ENCODE data around the gene FAM131C. TPM values are rescaled to one million over a fixed set of nuclear protein-coding genes. Genes with fewer than 3 reads are reported as not detected.
"Not testable (repeated sequence)": the region's sequence is repeated elsewhere in the genome, so short reads cannot be mapped to it uniquely, and the experiment has no call there.

Gene FAM131C
- polyA plus RNA-seq, 4 donors: 0.21 to 1.6 (median 0.45) TPM; not detected in 1

- FAIRE-seq (no peak), DNase-seq (peak in 1 of 2 donors; percentile 72)
- peaks cover 0 to 10% (median 0%) of the 10 kb centered on the region in 3 donors for H3K4me1 ChIP-seq (ENCODE audit: control insufficient read depth in 3 of 3, insufficient read depth in 2 of 3, low read depth in 1 of 3, low read length in 2 of 3)
- H3K9me3 ChIP-seq (ENCODE audit: control insufficient read depth in 2 of 2, insufficient read depth in 1 of 2, low read depth in 1 of 2, low read length in 1 of 2): no peaks in the 10 kb centered on the region
- no peaks in the 10 kb centered on the region for H3K27me3 ChIP-seq (ENCODE audit: control insufficient read depth in 3 of 3, insufficient read depth in 3 of 3, low read length in 3 of 3)
- H3K4me3 ChIP-seq (ENCODE audit: low read depth in 1 of 3, low read length in 3 of 3): peak overlapping the region; percentile 17 to 57 (median 18)
- 1 to 4% (median 2%) methylated on average over 19 to 25 of the region's 25 CpGs for WGBS, 3 donors
- H3K27ac ChIP-seq (ENCODE audit: low read depth in 1 of 3, low read length in 2 of 3): no peak overlapping the region
- no peaks in the 10 kb centered on the region for H3K36me3 ChIP-seq (ENCODE audit: control insufficient read depth in 3 of 3, insufficient read depth in 2 of 3, low read depth in 1 of 3, low read length in 3 of 3)
Observed at GRCh38 chr1:16048573-16049189, 24.8 kb downstream of the FAM131C start.

DNA sequence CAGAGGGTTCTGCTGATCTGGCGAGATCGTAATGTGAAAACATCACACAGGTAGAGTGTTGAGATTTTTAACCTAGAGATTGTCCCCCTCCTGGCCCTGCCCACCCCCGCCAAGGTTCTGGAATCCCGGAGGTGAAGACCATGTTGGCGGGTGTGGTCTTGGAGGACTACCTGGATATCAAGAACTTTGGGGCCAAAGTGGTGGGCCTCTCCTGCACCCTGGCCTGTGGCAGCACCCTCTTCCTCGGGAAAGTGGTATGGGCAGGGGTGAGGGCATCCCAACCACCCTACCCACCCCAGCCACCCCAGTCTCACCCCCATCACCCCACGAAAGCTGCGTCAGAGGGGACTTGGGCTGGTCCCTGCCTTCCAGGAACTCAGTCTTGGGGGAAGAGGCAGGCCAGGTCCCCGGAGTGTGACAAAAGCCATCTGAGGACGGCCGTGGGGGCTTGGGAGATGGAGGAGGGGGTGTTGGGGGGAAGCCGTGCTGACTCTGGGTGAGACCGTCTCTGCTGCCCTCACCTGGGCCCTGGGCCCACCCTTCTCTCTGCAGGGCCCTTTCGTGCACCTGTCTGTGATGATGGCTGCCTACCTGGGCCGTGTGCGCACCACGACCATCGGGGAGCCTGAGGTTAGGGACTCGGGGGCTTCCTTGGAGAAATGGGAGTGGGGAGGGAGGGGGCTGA is 25.5 kb downstream of the FAM131C start:
- H3K4me3 ChIP-seq (ENCODE audit: low read depth in 1 of 3, low read length in 3 of 3): no peak overlapping the region
- peaks cover 0 to 10% (median 0%) of the 10 kb centered on the region in 3 donors for H3K4me1 ChIP-seq (ENCODE audit: control insufficient read depth in 3 of 3, insufficient read depth in 2 of 3, low read depth in 1 of 3, low read length in 2 of 3)
- H3K27me3 ChIP-seq (ENCODE audit: control insufficient read depth in 3 of 3, insufficient read depth in 3 of 3, low read length in 3 of 3): no peaks in the 10 kb centered on the region
- DNase-seq: no peak
- WGBS, 3 donors: 70 to 81% (median 78%) methylated on average over 14 to 19 of the region's 19 CpGs
- FAIRE-seq: no peak
- no peaks in the 10 kb centered on the region for H3K9me3 ChIP-seq (ENCODE audit: control insufficient read depth in 2 of 2, insufficient read depth in 1 of 2, low read depth in 1 of 2, low read length in 1 of 2)
- H3K27ac ChIP-seq (ENCODE audit: low read depth in 1 of 3, low read length in 2 of 3): no peak overlapping the region
- no peaks in the 10 kb centered on the region for H3K36me3 ChIP-seq (ENCODE audit: control insufficient read depth in 3 of 3, insufficient read depth in 2 of 3, low read depth in 1 of 3, low read length in 3 of 3)

DNA sequence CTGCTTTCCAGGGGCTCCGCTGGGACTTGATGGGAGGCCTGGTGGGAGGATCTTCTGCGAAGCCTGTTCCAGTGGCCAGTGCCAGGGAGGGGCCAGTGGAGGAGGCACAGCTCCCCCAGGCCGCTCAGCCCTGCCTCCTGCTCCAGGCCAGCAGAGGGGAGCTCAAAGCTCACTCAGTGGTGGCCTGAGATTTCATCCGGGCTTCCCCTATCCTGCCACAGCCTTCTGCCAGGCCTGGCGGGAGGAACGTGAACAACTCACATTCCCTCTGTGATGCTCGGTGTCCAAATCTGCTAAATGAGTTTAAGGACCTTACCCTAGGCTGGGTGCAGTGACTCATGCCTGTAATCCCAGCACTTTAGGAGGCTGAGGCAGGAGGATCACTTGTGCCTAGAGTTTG is 26.6 kb downstream of the FAM131C start:
- Histone ChIP-seq H3K9me3 (ENCODE audit: control insufficient read depth in 2 of 2, insufficient read depth in 1 of 2, low read depth in 1 of 2, low read length in 1 of 2) (no peaks in the 10 kb centered on the region), H3K36me3 (ENCODE audit: control insufficient read depth in 3 of 3, insufficient read depth in 2 of 3, low read depth in 1 of 3, low read length in 3 of 3) (no peaks in the 10 kb centered on the region), H3K27ac (ENCODE audit: low read depth in 1 of 3, low read length in 2 of 3) (no peak overlapping the region), H3K4me1 (ENCODE audit: control insufficient read depth in 3 of 3, insufficient read depth in 2 of 3, low read depth in 1 of 3, low read length in 2 of 3) (peaks cover 0 to 10% (median 0%) of the 10 kb centered on the region in 3 donors), H3K4me3 (ENCODE audit: low read depth in 1 of 3, low read length in 3 of 3) (no peak overlapping the region), H3K27me3 (ENCODE audit: control insufficient read depth in 3 of 3, insufficient read depth in 3 of 3, low read length in 3 of 3) (no peaks in the 10 kb centered on the region)
- FAIRE-seq (no peak), DNase-seq (no peak)
- 37 to 67% (median 50%) methylated on average over 7 of the region's 7 CpGs for WGBS, 3 donors

GRCh38 chr1:16043950-16044349 is 29.5 kb downstream of the FAM131C start:
- DNase-seq: no peak
- WGBS, 3 donors: 82 to 88% (median 85%) methylated on average over 4 to 5 of the region's 5 CpGs
- Histone ChIP-seq H3K27ac (ENCODE audit: low read depth in 1 of 3, low read length in 2 of 3) (no peak overlapping the region), H3K27me3 (ENCODE audit: control insufficient read depth in 3 of 3, insufficient read depth in 3 of 3, low read length in 3 of 3) (no peaks in the 10 kb centered on the region), H3K4me3 (ENCODE audit: low read depth in 1 of 3, low read length in 3 of 3) (no peak overlapping the region), H3K9me3 (ENCODE audit: control insufficient read depth in 2 of 2, insufficient read depth in 1 of 2, low read depth in 1 of 2, low read length in 1 of 2) (no peaks in the 10 kb centered on the region), H3K4me1 (ENCODE audit: control insufficient read depth in 3 of 3, insufficient read depth in 2 of 3, low read depth in 1 of 3, low read length in 2 of 3) (peaks cover 0 to 3% (median 0%) of the 10 kb centered on the region in 3 donors), H3K36me3 (ENCODE audit: control insufficient read depth in 3 of 3, insufficient read depth in 2 of 3, low read depth in 1 of 3, low read length in 3 of 3) (no peaks in the 10 kb centered on the region)
- no peak for FAIRE-seq

DNA sequence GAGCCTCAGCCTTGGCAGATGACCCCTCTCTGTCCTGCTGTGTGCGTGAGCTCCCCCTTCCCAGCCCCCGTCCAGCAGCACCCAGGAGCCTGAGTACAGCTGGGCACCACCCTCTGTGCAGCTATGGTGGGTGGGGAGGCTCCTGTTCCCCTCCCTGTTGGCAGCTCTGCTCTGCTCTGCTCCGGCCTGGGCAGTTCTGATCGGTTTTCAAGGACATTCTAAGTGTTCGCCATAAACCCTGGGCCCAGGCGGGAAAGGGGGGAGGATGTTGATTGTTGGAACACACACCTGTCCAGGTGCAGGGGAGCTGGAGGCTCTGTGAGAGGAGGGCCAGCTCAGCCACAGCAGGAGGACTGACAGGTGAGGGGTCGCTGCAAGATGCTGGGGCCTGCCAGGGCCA is 29.9 kb downstream of the FAM131C start, which contains the start of gene CLCNKB:
Gene CLCNKB, plus strand, starts transcription at position 262 of the 400 bp plus-strand sequence. CDS start 711 bp downstream, outside the sequence.
- no peak within 1 kb of the TSS for H3K4me3 ChIP-seq (ENCODE audit: low read depth in 1 of 3, low read length in 3 of 3)
- FAIRE-seq: no peak
- no peaks in the 10 kb centered on the region for H3K9me3 ChIP-seq (ENCODE audit: control insufficient read depth in 2 of 2, insufficient read depth in 1 of 2, low read depth in 1 of 2, low read length in 1 of 2)
- H3K27ac ChIP-seq (ENCODE audit: low read depth in 1 of 3, low read length in 2 of 3): no peak within 1 kb of the TSS
- H3K27me3 ChIP-seq (ENCODE audit: control insufficient read depth in 3 of 3, insufficient read depth in 3 of 3, low read length in 3 of 3): no peaks in the 10 kb centered on the region
- H3K36me3 ChIP-seq (ENCODE audit: control insufficient read depth in 3 of 3, insufficient read depth in 2 of 3, low read depth in 1 of 3, low read length in 3 of 3): no peaks in the 10 kb centered on the region
- DNase-seq: no peak
- 25 to 71% (median 46%) methylated on average over 7 of the region's 7 CpGs for WGBS, 3 donors
- no peaks in the 10 kb centered on the region for H3K4me1 ChIP-seq (ENCODE audit: control insufficient read depth in 3 of 3, insufficient read depth in 2 of 3, low read depth in 1 of 3, low read length in 2 of 3)

DNA sequence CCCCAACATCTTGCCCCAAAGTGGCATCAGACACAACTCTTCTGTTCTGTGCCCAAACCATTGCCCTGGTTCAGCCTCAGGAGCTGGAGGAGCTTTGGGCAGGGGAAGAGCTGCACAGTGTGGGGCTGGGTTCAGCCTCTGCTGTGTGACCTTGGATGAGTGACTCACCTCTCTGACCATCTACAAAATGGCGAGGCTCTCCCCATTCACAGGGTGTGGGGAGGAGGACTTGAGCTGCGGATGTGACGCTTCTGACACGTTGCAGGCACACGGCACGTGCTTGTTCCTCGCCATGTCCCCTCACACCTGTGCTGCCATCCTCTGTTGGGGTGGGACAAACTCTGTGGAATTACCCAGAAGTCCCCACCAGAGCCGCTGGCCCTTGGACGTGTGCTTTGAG is 30.8 kb downstream of the FAM131C start:
- H3K27me3 ChIP-seq (ENCODE audit: control insufficient read depth in 3 of 3, insufficient read depth in 3 of 3, low read length in 3 of 3); H3K4me1 ChIP-seq (ENCODE audit: control insufficient read depth in 3 of 3, insufficient read depth in 2 of 3, low read depth in 1 of 3, low read length in 2 of 3); H3K4me3 ChIP-seq (ENCODE audit: low read depth in 1 of 3, low read length in 3 of 3); DNase-seq; H3K9me3 ChIP-seq (ENCODE audit: control insufficient read depth in 2 of 2, insufficient read depth in 1 of 2, low read depth in 1 of 2, low read length in 1 of 2); H3K27ac ChIP-seq (ENCODE audit: low read depth in 1 of 3, low read length in 2 of 3); H3K36me3 ChIP-seq (ENCODE audit: control insufficient read depth in 3 of 3, insufficient read depth in 2 of 3, low read depth in 1 of 3, low read length in 3 of 3); FAIRE-seq: not testable (repeated sequence)
- 67 to 85% (median 77%) methylated on average over 9 of the region's 9 CpGs for WGBS, 3 donors

GRCh38 chr1:16042096-16042495 is 31.4 kb downstream of the FAM131C start:
- no peaks in the 10 kb centered on the region for H3K27me3 ChIP-seq (ENCODE audit: control insufficient read depth in 3 of 3, insufficient read depth in 3 of 3, low read length in 3 of 3)
- H3K4me3 ChIP-seq (ENCODE audit: low read depth in 1 of 3, low read length in 3 of 3): no peak overlapping the region
- FAIRE-seq: no peak
- H3K4me1 ChIP-seq (ENCODE audit: control insufficient read depth in 3 of 3, insufficient read depth in 2 of 3, low read depth in 1 of 3, low read length in 2 of 3): no peaks in the 10 kb centered on the region
- H3K9me3 ChIP-seq (ENCODE audit: control insufficient read depth in 2 of 2, insufficient read depth in 1 of 2, low read depth in 1 of 2, low read length in 1 of 2): no peaks in the 10 kb centered on the region
- H3K36me3 ChIP-seq (ENCODE audit: control insufficient read depth in 3 of 3, insufficient read depth in 2 of 3, low read depth in 1 of 3, low read length in 3 of 3): no peaks in the 10 kb centered on the region
- WGBS, 3 donors: 82 to 89% (median 84%) methylated on average over 9 of the region's 9 CpGs
- DNase-seq: no peak
- no peak overlapping the region for H3K27ac ChIP-seq (ENCODE audit: low read depth in 1 of 3, low read length in 2 of 3)

GRCh38 chr1:16041200-16041599 is 32.3 kb downstream of the FAM131C start:
- H3K4me1 ChIP-seq (ENCODE audit: control insufficient read depth in 3 of 3, insufficient read depth in 2 of 3, low read depth in 1 of 3, low read length in 2 of 3): no peaks in the 10 kb centered on the region
- H3K36me3 ChIP-seq (ENCODE audit: control insufficient read depth in 3 of 3, insufficient read depth in 2 of 3, low read depth in 1 of 3, low read length in 3 of 3): no peaks in the 10 kb centered on the region
- FAIRE-seq (no peak), DNase-seq (no peak)
- 71 to 88% (median 87%) methylated on average over 8 of the region's 8 CpGs for WGBS, 3 donors
- no peak overlapping the region for H3K4me3 ChIP-seq (ENCODE audit: low read depth in 1 of 3, low read length in 3 of 3)
- H3K9me3 ChIP-seq (ENCODE audit: control insufficient read depth in 2 of 2, insufficient read depth in 1 of 2, low read depth in 1 of 2, low read length in 1 of 2): no peaks in the 10 kb centered on the region
- H3K27me3 ChIP-seq (ENCODE audit: control insufficient read depth in 3 of 3, insufficient read depth in 3 of 3, low read length in 3 of 3): no peaks in the 10 kb centered on the region
- H3K27ac ChIP-seq (ENCODE audit: low read depth in 1 of 3, low read length in 2 of 3): no peak overlapping the region

All from small intestine (tissue), 7 donors.